CD4-positive, alpha-beta T cell treated with Interleukin-17A for 4 hours (primary cell): ENCODE measurements around the gene OR52L1.
A peak's percentile ranks its signal among the peaks of the same experiment; 100 is the strongest.
"Not testable (repeated sequence)": the region's sequence is repeated elsewhere in the genome, so short reads cannot be mapped to it uniquely, and the experiment has no call there.

Experiments
- DNase-seq: peaks from one replicate; pipeline ENCODE4 v3.0.0-alpha.2; 2020; ENCODE audit warnings: mixed read lengths

Gene OR52L1

DNA sequence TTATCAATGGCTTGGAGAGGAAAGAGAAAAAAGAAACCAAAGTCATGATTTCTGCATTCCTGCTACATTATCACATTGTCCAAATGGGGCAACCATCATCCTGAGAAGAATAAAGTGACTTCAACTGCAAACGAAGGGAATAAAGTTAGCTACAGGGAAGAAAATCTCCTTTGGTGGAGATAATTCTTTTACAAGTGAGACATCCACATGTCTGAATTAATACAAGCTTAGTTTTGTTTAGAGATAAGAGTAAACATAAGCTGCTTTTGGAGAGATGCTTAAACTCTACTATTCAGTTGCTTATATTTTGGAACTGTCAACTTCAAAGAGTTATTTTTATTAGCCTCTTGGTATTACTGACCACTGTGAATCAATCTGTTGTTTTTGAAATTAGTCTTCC, at the start of gene OR52L1:
Gene OR52L1, minus strand, starts transcription at position 101 of the 400 bp plus-strand sequence. Its CDS starts 55 bp downstream, at position 46.
- no peak for DNase-seq

DNA sequence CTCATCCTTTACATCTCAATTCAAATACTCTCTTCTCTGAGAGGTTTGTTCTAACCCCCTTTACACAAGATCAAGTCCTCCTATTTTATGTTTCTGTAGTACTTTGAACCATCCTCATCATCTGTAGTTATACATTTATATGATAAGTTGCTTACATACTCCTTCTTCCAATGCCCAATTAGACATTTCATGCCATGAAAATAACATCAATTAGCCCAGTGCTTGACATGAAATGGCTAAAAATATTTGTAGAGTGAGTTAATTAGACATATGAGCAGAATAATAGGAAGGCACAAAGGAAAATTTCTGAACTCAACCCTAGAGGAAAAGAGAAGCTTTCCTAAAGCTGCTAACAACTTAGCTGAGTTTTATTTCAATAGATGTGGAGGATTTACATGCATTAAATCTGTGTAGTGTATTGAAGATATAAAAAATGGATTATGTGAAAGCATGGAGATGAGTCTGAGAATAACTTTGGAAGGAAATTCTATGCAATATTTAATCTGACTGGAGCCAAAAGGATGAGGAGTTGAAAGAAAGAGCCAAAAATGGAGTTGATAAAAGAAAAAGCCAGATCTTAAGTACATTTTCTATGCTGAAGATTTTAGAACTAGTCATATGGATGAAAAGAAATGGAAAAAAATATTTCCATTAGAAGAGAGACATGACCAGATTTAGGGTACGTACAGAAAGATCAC, 44.1 kb upstream of the OR52L1 start, which contains the start of gene OR56A1:
Gene OR56A1, minus strand, starts transcription at position 51 of the 698 bp plus-strand sequence. CDS start 3,066 bp downstream, outside the sequence.
- no peak for DNase-seq

DNA sequence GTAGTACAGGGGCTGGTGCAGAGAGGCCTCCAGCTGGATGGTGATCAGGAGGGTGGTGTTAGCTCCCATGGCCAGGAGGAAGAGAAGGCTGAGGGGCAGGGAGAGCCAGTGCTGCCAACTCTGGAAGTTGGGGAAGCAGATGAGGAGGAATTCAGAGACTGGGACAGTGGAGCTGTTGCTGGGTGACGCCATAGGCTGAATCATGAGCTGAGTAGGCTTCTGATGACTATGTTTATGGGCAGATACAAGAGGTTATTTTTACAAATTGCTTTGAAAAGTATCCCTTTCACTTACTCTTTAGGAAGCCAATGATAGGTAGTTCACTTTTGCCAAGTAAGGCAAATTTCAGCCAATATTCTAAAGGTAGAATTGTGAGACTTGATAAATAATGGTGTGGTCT, 40.7 kb upstream of the OR52L1 start:
- no peak for DNase-seq

DNA sequence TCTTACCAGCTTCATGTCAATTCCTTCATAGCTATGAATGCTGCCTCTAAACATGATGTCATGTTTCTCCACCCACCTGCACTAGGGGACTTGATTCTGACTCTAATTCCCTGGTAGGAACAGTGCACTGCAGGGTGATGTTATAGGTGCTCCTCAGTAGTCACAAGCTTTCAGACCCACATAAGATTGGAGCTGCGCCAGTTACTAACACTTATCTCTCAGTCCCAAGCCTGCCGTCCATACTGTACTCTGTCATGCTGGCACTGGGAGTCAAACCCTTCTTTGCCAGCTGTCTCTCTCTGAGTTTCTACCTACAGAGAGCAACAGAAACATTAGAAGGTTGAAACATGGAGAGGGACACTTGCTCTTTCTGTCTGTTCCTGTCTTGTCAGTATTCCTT, 38.3 kb upstream of the OR52L1 start:
- DNase-seq: no peak

DNA sequence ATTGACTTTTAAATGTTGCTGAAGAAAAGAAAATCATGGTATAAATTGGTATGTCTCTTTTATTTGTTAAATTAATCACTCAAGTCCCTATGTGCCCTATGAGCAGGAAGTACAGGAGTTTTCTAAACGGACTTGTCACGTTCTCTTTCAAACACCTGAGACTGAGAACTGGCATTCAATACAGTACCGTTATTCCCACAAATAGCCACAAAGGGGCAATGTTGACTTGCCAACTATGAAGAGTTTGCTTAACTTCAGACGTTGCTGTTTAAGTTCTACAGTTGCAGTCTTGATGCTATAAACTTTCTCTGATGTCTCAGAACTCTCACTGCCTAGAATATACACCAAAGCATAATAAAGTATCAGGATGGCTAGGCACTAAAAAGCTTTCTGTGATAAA, 36.2 kb upstream of the OR52L1 start:
- peak; percentile 17 for DNase-seq

DNA sequence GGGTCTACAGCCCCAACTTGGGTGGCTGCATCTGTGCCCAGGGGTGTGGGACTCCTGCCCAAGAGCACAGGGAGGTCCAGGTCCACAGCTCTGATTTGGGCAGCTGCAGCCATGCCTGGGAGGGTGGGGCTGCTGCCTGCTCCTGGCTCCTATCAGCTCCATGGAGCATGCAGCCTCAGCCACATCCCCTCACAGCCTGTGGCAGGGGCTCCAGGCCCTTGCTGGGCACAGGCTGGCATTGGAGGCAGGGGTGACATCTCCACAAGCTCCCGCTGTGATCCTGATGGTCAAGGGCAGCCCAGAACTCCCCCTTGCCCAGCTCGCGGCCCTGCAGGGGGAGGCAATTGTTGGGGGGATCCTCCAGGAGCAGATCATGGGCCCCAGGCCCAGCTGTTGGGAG, 26.3 kb upstream of the OR52L1 start:
- no peak for DNase-seq

DNA sequence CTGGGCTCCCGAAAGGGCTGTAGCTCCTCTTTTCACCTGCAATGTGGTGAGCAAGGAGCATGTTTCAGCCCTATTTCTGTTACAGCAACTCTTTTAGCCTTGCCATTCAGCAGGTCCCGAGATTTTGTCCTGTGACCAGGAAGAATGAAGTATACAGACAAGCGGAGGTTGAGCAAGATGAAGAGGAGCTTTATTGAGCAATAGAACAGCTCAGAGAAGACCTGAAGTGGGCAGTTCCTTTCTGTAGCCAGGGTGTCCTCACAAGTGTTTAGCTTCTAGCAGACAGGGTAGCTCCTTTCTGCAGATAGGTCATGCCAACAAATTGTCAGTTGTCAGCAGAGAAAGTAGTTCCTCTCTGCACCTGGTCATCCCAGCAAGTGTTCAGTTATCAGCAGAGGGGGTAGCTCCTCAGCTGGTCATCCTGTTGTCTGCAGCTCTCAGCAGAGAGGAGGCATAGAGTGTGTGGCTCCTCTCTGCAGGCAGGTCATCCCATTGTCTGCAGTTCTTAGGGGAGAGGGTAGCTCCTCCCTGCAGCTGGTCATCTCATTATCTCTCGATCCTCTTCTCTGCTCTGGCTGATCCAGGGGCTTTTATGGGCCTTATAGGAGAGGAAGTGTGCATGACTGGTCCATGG, 25.4 kb upstream of the OR52L1 start:
- DNase-seq: no peak

DNA sequence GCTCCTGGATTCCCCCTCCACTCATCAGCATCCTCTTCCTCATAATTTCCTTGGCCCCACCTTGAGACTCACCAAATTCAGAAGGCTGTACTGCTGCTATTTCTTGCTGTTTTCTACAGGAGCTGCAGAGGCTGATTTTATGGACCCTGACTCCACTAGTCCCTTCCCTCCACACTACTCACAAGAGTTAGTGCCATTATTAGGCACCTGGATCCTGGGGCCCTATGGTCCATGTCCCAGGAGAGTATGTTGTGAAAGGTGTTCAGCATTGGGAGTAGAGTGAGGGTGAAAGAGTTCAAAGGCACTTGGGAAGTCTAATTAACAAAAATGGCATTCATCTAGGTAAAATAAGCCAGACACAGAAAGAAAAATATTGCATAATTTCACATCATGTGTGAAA, 20.1 kb upstream of the OR52L1 start, which contains the start of gene OR56A4:
Gene OR56A4, minus strand, starts transcription at position 101 of the 400 bp plus-strand sequence. CDS start 3,954 bp downstream, outside the sequence.
- DNase-seq: no peak

DNA sequence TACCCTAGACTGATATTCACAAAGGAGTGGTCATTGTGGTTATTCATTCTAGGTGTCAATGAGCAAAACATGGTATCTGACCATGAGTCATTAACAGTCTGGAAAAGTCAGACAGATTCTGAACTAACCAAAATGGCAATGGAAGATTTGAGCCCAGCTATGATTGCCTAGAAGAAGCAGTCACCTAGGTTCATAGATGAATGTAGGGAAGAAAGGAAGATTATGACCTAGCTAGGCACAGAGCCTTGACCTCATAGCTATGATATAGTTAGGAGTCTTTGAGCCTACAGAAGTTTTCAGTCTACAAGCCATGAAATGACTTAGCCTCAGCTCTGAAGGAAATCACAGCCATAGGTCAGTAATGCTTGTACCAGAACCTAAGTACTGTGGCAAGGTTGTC, 19.6 kb upstream of the OR52L1 start:
- no peak for DNase-seq

DNA sequence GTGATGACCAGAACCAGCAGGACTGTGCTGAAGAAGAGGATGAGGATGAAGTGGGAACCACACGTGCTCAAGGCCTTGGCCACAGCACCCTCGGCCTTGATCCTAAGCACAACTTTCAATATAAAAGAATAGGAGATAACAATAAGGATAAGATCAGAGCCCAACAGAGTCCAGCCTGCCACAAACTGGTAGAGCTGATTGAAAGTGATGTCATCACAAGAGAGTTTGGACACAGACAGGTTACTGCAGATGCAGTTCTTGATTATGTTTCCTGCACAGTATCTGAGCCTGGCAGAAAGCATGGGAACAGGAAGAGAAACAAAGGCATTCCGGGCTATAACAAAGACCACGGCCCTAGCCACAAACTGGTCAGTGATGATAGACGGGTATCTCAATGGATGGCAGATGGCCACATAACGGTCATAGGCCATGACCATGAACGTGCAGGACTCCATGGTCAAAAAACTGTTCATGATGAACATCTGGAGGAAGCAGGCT, 15.5 kb upstream of the OR52L1 start:
- DNase-seq: no peak

DNA sequence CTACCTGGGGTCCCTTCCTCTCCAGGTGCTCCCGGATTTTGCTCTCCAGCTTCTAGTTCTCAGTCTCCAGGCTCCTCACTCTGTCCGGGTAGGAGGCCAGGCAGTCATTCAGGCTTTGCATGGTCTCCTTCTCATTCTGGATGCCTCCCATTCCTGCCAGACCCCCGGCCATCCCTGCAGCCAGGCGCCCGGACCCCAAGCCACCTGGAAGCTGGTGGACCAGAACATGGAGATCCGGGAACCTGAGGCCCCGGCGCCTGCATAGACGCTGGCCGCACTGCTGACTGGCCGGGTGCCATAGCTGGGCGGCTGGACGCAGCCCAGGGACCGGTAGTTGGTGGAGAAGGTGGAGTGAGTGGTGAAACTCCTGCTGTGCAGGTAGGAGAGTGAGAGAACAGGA, 8.0 kb upstream of the OR52L1 start:
- no peak for DNase-seq

DNA sequence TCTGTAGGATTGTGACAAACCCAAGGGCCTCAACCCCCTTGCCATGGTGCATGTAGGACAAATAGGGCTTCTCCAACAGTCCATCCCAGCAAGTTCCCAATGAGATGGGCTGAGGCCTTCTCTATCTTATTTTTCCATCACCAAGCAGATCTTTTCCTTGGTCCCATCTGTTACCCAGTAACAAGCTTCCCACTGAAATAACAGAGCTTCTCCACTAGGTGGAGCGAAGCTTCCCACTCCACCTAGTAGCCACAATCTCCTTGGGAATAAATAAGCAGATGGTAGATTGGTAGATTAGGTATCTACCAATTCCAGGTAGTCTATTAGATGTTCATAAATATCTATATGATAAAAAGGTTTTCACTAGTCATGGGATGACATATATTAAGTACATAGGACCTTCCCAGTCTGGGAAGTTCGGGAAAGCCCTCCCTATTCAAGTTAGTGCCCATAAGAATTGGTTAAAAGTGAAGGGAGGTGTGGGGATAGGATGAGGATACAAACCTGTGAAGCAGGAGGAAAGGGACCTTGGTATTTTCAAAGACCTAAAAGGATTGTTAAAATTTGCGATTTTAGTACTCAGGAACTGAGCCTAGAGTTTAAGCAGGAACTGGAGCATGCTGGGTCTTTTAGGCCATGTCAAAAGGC, 5.9 kb upstream of the OR52L1 start:
- no peak for DNase-seq

DNA sequence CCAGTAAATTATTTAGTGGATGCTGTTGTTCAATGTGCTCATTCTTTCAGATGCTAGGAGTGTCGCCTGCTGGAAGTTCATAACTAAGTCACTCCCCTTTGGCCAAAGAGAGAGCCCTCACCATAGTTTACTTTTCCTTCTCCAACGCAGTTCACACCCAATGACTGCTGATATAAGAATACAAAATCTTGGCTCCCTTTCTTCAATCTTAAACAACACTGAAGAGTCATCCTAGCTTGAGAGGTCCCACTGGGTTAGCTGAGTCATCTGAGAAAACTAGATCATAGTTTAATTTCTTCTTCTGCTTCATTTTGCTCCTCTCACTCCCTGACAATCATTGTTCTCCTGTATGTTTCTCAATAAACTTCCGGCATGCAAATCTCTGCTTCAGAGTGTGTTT, 5.4 kb upstream of the OR52L1 start:
- DNase-seq: no peak

DNA sequence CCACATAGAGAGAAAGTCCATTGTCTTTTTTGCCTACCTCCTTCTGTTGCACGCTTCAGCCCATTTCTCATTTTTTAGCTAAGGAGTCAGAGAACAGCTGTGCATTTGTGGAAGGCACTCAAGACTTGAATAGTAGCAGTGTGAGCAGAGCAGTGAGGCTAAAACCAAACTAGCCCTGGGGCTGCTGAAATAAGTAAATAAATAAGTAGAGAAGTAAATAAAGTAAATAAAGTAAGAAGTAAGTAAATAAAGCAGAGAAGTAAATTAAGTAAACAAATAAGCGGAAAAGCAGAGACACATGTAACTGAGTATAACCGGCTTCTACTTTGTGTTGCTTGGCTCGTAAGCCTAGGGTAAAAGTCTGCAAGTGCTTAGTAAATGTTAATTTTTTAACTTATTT, 2.4 kb upstream of the OR52L1 start:
- no peak for DNase-seq

DNA sequence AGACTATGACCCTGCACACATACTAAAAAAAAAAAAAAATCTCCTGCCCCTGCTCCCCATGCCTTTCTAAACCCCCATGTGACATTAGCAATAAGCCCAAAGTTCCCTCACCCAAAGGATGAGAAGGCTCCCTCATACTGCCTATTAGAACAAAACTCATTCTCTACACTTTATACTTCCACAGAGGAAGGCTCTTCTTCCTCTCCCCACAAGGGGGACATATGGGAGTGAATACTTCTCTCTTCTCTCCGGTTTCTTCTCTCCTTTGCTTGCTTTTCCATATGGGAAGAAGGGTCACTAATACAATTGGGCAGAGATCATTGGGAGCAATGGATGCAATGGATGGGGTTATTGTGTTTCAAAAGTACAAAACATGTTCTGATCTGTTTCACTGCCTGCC, 3.3 kb downstream of the OR52L1 start:
- no peak for DNase-seq

DNA sequence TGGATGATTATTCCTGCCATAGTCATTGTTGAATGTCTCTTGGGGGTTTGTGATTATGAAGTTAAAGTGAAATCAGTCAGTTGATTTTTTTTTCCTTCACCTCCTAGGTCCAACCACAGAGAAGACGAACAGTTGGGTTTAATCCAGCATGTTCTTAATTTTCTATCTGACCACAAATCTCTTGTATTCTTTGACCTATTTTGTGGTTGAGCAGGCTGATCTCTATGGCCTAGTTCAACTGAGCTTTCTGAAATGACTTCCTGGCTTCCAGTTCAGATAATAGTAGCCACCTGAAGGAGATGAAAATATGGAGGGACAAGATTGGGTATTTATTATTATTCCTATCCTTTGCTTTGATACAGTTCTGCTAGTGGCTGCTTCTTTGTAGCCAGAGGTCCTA, 13.3 kb downstream of the OR52L1 start:
- no peak for DNase-seq

DNA sequence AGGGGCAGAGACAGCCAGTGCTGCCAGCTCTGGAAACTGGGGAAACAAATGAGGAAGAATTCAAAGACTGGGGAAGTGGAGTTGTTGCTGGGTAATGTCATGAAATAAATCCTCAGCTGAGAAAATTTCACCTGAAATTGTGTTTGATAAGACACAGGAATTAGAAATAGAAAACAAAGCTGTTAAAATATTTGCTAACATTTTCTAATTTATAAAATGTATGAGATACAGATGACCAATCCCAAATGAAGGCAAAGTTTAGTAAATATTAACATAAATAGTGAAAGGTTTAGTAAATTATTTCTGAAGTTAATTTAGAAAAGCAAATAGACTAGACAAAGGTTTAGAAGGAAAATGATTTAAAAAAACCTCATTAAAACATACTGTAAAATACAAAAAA, 18.4 kb downstream of the OR52L1 start, which contains the start of gene OR56A5:
Gene OR56A5, minus strand, starts transcription at position 101 of the 400 bp plus-strand sequence. Its CDS starts 0 bp downstream, at position 101.
- DNase-seq: no peak

DNA sequence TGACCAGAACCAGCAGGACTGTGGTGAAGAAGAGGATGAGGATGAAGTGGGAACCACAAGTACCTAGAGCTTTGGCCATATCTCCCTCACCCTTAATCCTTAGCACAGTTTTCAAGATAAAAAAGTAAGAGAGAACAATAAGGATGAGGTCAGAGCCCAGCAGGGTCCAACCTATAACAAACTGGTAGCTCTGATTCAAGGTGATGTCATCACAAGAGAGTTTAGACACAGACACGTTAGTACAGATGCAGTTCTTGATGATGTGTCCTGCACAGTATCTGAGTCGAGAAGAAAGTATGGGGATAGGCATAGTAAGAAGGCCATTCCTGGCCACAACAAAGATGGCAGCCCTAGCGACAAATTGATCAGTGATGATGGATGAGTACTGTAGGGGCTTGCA, 19.1 kb downstream of the OR52L1 start:
- DNase-seq: no peak

DNA sequence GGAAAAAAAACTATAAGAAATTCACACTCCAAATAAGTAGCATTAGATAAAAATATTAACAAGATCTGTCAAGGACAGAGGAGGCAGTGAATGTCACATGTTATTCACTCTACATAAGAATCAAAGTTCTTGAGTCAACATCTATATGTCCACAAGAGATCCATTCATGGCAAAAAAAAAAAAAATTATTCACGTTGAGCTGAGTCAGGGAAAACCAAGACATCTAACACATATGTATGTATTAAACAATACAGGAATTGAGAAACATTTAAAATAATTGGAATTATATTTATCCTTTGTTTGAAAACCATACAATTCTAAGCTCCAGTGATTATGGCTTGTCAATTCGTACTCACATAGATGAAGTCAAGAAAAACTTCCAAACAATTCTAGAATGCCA, 19.8 kb downstream of the OR52L1 start:
- DNase-seq: no peak

DNA sequence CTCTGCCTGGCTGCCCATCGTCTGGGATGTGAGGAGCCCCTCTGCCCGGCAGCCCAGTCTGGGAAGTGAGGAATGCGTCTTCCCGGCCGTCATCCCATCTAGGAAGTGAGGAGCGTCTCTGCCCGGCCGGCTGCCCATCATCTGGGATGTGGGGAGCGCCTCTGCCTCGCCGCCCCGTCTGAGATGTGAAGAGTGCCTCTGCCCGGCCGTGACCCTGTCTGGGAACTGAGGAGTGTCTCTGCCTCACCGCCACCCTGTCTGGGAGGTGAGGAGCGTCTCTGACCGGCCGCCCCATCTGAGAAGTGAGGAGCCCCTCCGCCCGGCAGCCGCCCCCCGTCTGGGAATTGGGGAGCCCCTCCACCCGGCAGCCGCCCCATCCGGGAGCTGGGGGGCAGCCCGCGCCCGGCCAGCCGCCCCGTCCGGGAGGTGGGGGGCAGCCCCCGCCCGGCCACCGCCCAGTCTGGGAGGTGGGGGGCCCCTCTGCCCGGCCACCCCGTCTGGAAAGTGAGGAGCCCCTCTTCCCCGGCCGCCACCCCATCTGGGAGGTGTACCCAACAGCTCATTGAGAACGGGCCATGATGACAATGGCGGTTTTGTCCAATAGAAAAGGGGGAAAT, 26.0 kb downstream of the OR52L1 start:
- DNase-seq: not testable (repeated sequence)

DNA sequence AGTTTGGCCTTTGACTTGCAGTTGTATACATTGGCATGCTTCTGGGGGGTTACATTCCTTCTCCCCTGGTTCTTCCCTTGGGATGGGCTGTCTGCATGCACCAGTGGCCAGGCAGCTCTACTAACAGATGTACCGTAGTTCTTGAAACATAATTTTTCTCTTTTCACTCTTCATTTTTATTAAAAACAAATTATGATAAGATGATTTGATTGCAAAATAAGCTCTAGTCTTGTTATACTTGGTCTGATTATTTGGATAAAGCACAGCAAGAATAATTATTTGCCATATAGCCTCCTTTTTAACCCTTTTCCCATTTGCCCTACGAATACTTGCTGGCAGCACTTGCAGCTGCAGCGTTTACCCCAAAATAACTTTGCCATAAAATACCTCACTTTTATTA, 31.2 kb downstream of the OR52L1 start:
- DNase-seq: no peak

DNA sequence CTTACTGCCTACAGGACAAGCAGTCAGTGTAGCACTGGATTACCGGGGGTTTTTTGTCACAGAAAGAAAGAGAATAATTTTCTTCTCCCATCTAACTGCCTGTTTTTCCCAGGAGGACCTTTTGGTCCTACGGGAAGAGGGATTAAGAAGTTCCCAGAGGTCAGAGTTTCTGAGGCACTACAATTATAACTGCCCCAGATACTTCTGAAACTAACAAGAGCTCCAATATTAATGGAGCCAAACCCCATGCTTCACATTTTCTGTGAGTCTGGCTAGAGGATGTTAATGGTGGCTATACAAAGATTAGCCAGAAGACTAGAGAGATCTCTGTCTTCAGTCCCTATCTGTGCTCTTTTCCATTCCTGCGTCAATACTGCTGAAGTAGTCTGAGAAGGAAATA, 44.8 kb downstream of the OR52L1 start, which contains the start of gene OR56A3:
Gene OR56A3, plus strand, starts transcription at position 301 of the 400 bp plus-strand sequence. CDS start 5,096 bp downstream, outside the sequence.
- DNase-seq: no peak

DNA sequence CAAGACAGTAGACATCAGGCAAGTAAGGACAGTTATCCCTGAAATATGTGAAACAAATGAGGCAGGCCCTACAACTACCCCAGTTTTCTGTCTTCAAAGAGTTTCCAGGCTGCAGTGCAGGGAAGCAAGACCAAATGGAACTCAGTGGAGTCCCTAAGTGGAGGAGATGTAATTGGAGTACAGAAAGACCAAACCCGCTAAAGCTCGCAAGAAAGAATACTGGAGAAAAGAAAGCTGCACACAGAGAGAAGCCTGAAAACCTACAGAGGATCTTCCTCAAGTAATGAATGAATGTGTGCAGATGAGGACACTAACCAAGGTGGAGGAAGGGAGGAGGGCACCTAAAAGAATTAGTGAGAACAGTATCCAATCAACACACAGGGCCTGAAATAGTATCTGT, 46.0 kb downstream of the OR52L1 start:
- DNase-seq: no peak
